H1 (cell line): Measurements from ENCODE around the gene ZBTB42. TPM values are rescaled to one million over a fixed set of nuclear protein-coding genes. Genes with fewer than 3 reads are reported as not detected.

Experiments
- CTCF ChIA-PET: fragments of 300-600 bp; sonication (Branson Sonifier 250); formaldehyde crosslinking; loops from one replicate; lab custom pipeline; 2021; ENCODE audit not compliant: partially characterized antibody; lab: Charles Lee
- POLR2A ChIA-PET: fragments of 300-600 bp; sonication (Branson Sonifier 250); formaldehyde crosslinking; loops from one replicate; lab custom pipeline; 2021; ENCODE audit warnings: inconsistent platforms; ENCODE audit not compliant: partially characterized antibody; lab: Charles Lee
- DNase-seq, 2 experiments: peaks; one replicate each; pipeline versions ENCODE4 v3.0.0 to v3.0.0-alpha.2; 2010 to 2022; ENCODE audit warnings: low spot score in 2 of 2, low read depth in 1 of 2, mixed read lengths in 1 of 2
- FAIRE-seq: peaks from 2 replicates; lab custom pipeline; 2011; peaks lifted over from hg19 to GRCh38; lab: Jason Lieb, UNC
- H2AFZ ChIP-seq: 2 replicates; pipeline ENCODE4 v1.8.1; 2012; ENCODE audit warnings: low read length, inconsistent platforms
- H2AK5ac ChIP-seq: 2 replicates; pipeline ENCODE4 v1.6.1; 2013; ENCODE audit warnings: low read depth, low read length
- H2BK120ac ChIP-seq: replicated peaks from 2 replicates; pipeline ENCODE3; 2013; ENCODE audit warnings: low read depth, low read length, inconsistent platforms
- H2BK12ac ChIP-seq: 2 replicates; pipeline ENCODE4 v1.6.1; 2013; ENCODE audit warnings: low read depth, low read length
- H2BK15ac ChIP-seq: 2 replicates; pipeline ENCODE4 v1.6.1; 2013; ENCODE audit warnings: low read length
- H2BK20ac ChIP-seq: 2 replicates; pipeline ENCODE4 v1.6.1; 2013; ENCODE audit warnings: low read length
- H2BK5ac ChIP-seq: 2 replicates; pipeline ENCODE4 v1.6.1; 2013; ENCODE audit warnings: low read depth, low read length
- H3K14ac ChIP-seq: 2 replicates; pipeline ENCODE4 v1.6.1; 2013; ENCODE audit warnings: inconsistent platforms; ENCODE audit not compliant: insufficient read length
- H3K18ac ChIP-seq: 2 replicates; pipeline ENCODE4 v1.6.1; 2013; ENCODE audit warnings: low read length; ENCODE audit errors: extremely low read depth
- H3K23ac ChIP-seq: 2 replicates; pipeline ENCODE4 v1.6.1; 2013; ENCODE audit warnings: inconsistent platforms; ENCODE audit not compliant: insufficient read length
- H3K23me2 ChIP-seq: 2 replicates; pipeline ENCODE4 v1.6.1; 2013; ENCODE audit warnings: low read depth, low read length
- H3K27ac ChIP-seq: 2 replicates; pipeline ENCODE4 v1.6.1; 2011; ENCODE audit warnings: low read depth, low read length, inconsistent platforms
- H3K27me3 ChIP-seq, 4 experiments: replicated peaks in 1 of 4; 1 replicate in 1 of 4; 2 replicates in 3 of 4; pipeline versions ENCODE4 v1.6.1 to v1.8.1; 2011 to 2013; ENCODE audit warnings: low read length in 3 of 4, mild to moderate bottlenecking in 3 of 4, inconsistent platforms in 2 of 4, mixed read lengths in 2 of 4, moderate library complexity in 1 of 4; ENCODE audit not compliant: control insufficient read depth in 3 of 4, insufficient read depth in 3 of 4; ENCODE audit errors: extremely low read depth in 1 of 4
- H3K36me3 ChIP-seq, 4 experiments: 2 replicates each; pipeline versions ENCODE4 v1.6.1 to v1.8.1; 2011 to 2013; ENCODE audit warnings: mild to moderate bottlenecking in 4 of 4, low read length in 3 of 4, moderate library complexity in 2 of 4, control low read depth in 1 of 4, inconsistent platforms in 1 of 4; ENCODE audit not compliant: insufficient read depth in 4 of 4, control insufficient read depth in 2 of 4
- H3K4ac ChIP-seq: replicated peaks from 2 replicates; pipeline ENCODE3; 2013; ENCODE audit warnings: low read length, low read depth, mixed read lengths, inconsistent platforms; ENCODE audit not compliant: insufficient read length
- H3K4me1 ChIP-seq, 4 experiments: replicated peaks in 1 of 4; 1 replicate in 1 of 4; 2 replicates in 3 of 4; pipeline versions ENCODE4 v1.6.1 to v1.8.1; 2011 to 2013; ENCODE audit warnings: low read length in 3 of 4, inconsistent platforms in 2 of 4, mixed read lengths in 1 of 4; ENCODE audit not compliant: insufficient read depth in 4 of 4, control insufficient read depth in 3 of 4
- H3K4me2 ChIP-seq, 2 experiments: 2 replicates each; pipeline versions ENCODE4 v1.6.1 to v1.8.1; 2011 to 2013; ENCODE audit warnings: low read depth in 2 of 2, low read length in 2 of 2, control low read depth in 1 of 2, inconsistent platforms in 1 of 2, mild to moderate bottlenecking in 1 of 2; ENCODE audit not compliant: insufficient read depth in 1 of 2
- H3K4me3 ChIP-seq, 4 experiments: fragments of 200-600, 300-600 bp in 1 of 4; sonication (generic), shearing (Covaris generic), sonication (Bioruptor Twin) in 1 of 4; 2 replicates each; pipeline versions ENCODE4 v1.5.1 to v1.8.1; 2011 to 2016; ENCODE audit warnings: low read length in 4 of 4, low read depth in 3 of 4, control low read depth in 2 of 4, inconsistent platforms in 2 of 4, mild to moderate bottlenecking in 2 of 4, mixed read lengths in 1 of 4, moderate library complexity in 1 of 4; ENCODE audit not compliant: insufficient read depth in 2 of 4; ENCODE audit errors: extremely low read depth in 1 of 4
- H3K56ac ChIP-seq: replicated peaks from 2 replicates; pipeline ENCODE3; 2013; ENCODE audit warnings: low read depth, mild to moderate bottlenecking, mixed read lengths, low read length, inconsistent platforms; ENCODE audit not compliant: insufficient read length
- H3K79me1 ChIP-seq: 2 replicates; pipeline ENCODE4 v1.6.1; 2013; ENCODE audit warnings: low read depth, low read length, control low read depth
- H3K79me2 ChIP-seq, 2 experiments: 2 replicates each; pipeline versions ENCODE4 v1.6.1 to v1.8.1; 2012 to 2013; ENCODE audit warnings: low read length in 2 of 2, mild to moderate bottlenecking in 2 of 2, inconsistent platforms in 1 of 2; ENCODE audit not compliant: insufficient read depth in 2 of 2, control insufficient read depth in 1 of 2
- H3K9ac ChIP-seq, 4 experiments: replicated peaks in 1 of 4; 1 replicate in 1 of 4; 2 replicates in 3 of 4; pipeline versions ENCODE4 v1.6.1 to v1.8.1; 2011 to 2013; ENCODE audit warnings: low read depth in 3 of 4, low read length in 3 of 4, control low read depth in 2 of 4, mild to moderate bottlenecking in 2 of 4, moderate library complexity in 2 of 4, inconsistent platforms in 1 of 4; ENCODE audit errors: extremely low read depth in 1 of 4
- H3K9me3 ChIP-seq, 2 experiments: 2 replicates each; pipeline versions ENCODE4 v1.6.1 to v1.8.1; 2012 to 2013; ENCODE audit warnings: mild to moderate bottlenecking in 2 of 2, moderate library complexity in 2 of 2, control low read depth in 1 of 2, inconsistent platforms in 1 of 2, low read depth in 1 of 2, low read length in 1 of 2, mixed read lengths in 1 of 2; ENCODE audit not compliant: insufficient read depth in 2 of 2
- H4K20me1 ChIP-seq, 2 experiments: replicated peaks in 1 of 2; 2 replicates each; pipeline versions ENCODE3 to v1.8.1; 2011 to 2013; ENCODE audit warnings: inconsistent platforms in 2 of 2, low read length in 2 of 2, mild to moderate bottlenecking in 1 of 2; ENCODE audit not compliant: insufficient read depth in 2 of 2, control insufficient read depth in 1 of 2
- H4K5ac ChIP-seq: 2 replicates; pipeline ENCODE4 v1.6.1; 2013; ENCODE audit warnings: low read length, low read depth, mixed read lengths, inconsistent platforms; ENCODE audit not compliant: insufficient read length
- H4K8ac ChIP-seq: 2 replicates; pipeline ENCODE4 v1.8.0; 2013; ENCODE audit warnings: mild to moderate bottlenecking, moderate library complexity, low read length, inconsistent platforms; ENCODE audit not compliant: insufficient read depth; ENCODE audit errors: extremely low read depth
- H4K91ac ChIP-seq: replicated peaks from 2 replicates; pipeline ENCODE3; 2013; ENCODE audit warnings: low read length, mixed read lengths, inconsistent platforms; ENCODE audit not compliant: insufficient read length
- CBX8 ChIP-seq: fragments of 300-800, 300-1000 bp; sonication (generic); IDR thresholded peaks from 2 replicates; pipeline ENCODE4 v1.7.1; 2016; ENCODE audit warnings: low read depth, low read length, borderline replicate concordance
- CEBPB ChIP-seq: IDR thresholded peaks from 2 replicates; pipeline ENCODE4 v1.6.1; 2012; ENCODE audit warnings: low read depth, low read length
- HDAC2 ChIP-seq, 2 experiments: fragments of 300-600 bp in 1 of 2; sonication (generic) in 1 of 2; IDR thresholded peaks; 2 replicates each; pipeline ENCODE4 v1.6.1; 2011 to 2012; ENCODE audit warnings: low read depth in 2 of 2, low read length in 2 of 2, mild to moderate bottlenecking in 2 of 2, moderate library complexity in 2 of 2, borderline replicate concordance in 1 of 2, inconsistent platforms in 1 of 2
- KDM5A ChIP-seq: fragments of 200-600 bp; IDR thresholded peaks from 2 replicates; pipeline ENCODE4 v1.7.1; 2012; ENCODE audit warnings: mild to moderate bottlenecking, low read length, inconsistent platforms, mixed read lengths
- MAFK ChIP-seq: IDR thresholded peaks from 2 replicates; pipeline ENCODE4 v1.6.1; 2012; ENCODE audit warnings: low read depth, mild to moderate bottlenecking, improper control_type of control experiment, low read length
- POU5F1 ChIP-seq: IDR thresholded peaks from 2 replicates; pipeline ENCODE4 v1.6.1; 2011; ENCODE audit warnings: low read depth, mild to moderate bottlenecking, low read length, moderate library complexity
- RXRA ChIP-seq: IDR thresholded peaks from 2 replicates; pipeline ENCODE4 v1.6.1; 2011; ENCODE audit warnings: low read depth, mild to moderate bottlenecking, low read length, moderate library complexity; ENCODE audit not compliant: insufficient read depth
- SP2 ChIP-seq: IDR thresholded peaks from 2 replicates; pipeline ENCODE4 v1.6.1; 2012; ENCODE audit warnings: mild to moderate bottlenecking, low read length, inconsistent platforms
- SRF ChIP-seq: IDR thresholded peaks from 2 replicates; pipeline ENCODE4 v1.6.1; 2011; ENCODE audit warnings: mild to moderate bottlenecking, low read depth, low read length, moderate library complexity
- TCF12 ChIP-seq: IDR thresholded peaks from 2 replicates; pipeline ENCODE4 v1.6.1; 2011; ENCODE audit warnings: low read depth, mild to moderate bottlenecking, low read length
- USF2 ChIP-seq: IDR thresholded peaks from 2 replicates; pipeline ENCODE4 v1.6.1; 2011; ENCODE audit warnings: low read length, improper control_type of control experiment
- WGBS, 2 experiments: shearing (Covaris generic) in 1 of 2; methylation state at CpG; one replicate each; pipeline versions ENCODE4 v1.1.6 to v1.1.7; 2013 to 2015; ENCODE audit warnings: low lambda C conversion rate in 2 of 2, mixed read lengths in 2 of 2, inconsistent platforms in 1 of 2, low coverage in 1 of 2, missing lambda C conversion rate in 1 of 2; ENCODE audit not compliant: insufficient replicate concordance in 2 of 2, insufficient coverage in 1 of 2, insufficient read length in 1 of 2; ENCODE audit errors: extremely low coverage in 1 of 2, missing lambda C conversion rate in 1 of 2; 5-methylcytosine and 5-hydroxymethylcytosine counted together
- polyA plus RNA-seq, 7 experiments: library from polyadenylated mRNA; depleted of rRNA in 3 of 7; stranded (reverse) in 5 of 7; unstranded in 2 of 7; fragments of >200 nt in 5 of 7; fragments of 200-250 nt in 2 of 7; gene quantifications; 1 replicate in 5 of 7; 2 replicates in 1 of 7; 4 replicates in 1 of 7; pipeline versions ENCODE4 v1.2.1 to v1.2.3, GENCODE V29; 2011 to 2013; ENCODE audit warnings: missing spikeins in 2 of 7, mixed read lengths in 2 of 7
- total RNA-seq: library from RNA; stranded (reverse); fragmentation: NEBNext Ultra II Directional; extraction: Animal tissue kit (Norgen Biotek cat#: 25700); gene quantifications from 2 replicates; pipeline ENCODE4 v1.2.1, GENCODE V29; 2021

ZBTB42 gene
- total and polyA plus RNA-seq, 2 of the 8 experiments (the other 6 are each of a cell fraction or from before 2014, with no cell fraction given): 2.8 to 3.1 TPM

DNA sequence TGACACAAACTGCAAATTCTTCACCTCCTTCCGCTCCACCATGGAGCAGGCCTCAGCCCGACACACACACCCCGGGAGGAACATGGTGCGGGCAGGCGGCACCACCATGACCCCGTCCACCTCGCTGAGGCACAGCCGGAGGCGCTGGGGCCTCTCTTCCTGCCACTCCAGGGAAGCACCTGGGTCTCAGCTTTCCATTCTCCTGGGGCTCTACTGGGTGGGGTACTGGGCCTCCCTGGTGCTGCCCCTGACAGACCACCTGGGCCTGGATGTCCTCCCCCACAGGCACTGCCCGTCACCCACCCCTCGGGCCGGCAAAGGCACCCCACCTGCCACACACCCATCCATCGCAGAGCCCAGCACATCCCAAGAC is 15.2 kb upstream of the ZBTB42 start:
- no peaks in the 10 kb centered on the region for H3K4me1 ChIP-seq
- no peak overlapping the region for H3K18ac ChIP-seq
- H3K9me3 ChIP-seq: no peaks in the 10 kb centered on the region
- no peak overlapping the region for H2AFZ ChIP-seq
- H3K56ac ChIP-seq: no peak overlapping the region
- H3K79me2 ChIP-seq: no peaks in the 10 kb centered on the region
- ChIA-PET POLR2A (interaction anchor here (1.0 to 1.2 kb wide), 2 partner anchors 36 to 79 kb away, joined by 3 read pairs; partner anchors contain the start of gene CEP170B), CTCF (interaction anchor here (0.9 to 4.0 kb wide), 2 partner anchors 16 to 111 kb away, joined by 3 to 28 read pairs; no protein-coding TSS in a partner anchor)
- no peak overlapping the region for H2BK15ac ChIP-seq
- H3K4me2 ChIP-seq: no peak overlapping the region
- no peak overlapping the region for H3K9ac ChIP-seq
- H4K8ac ChIP-seq: no peak overlapping the region
- H4K91ac ChIP-seq: no peak overlapping the region
- H4K5ac ChIP-seq: no peak overlapping the region
- 87% methylated on average over 5 of the region's 13 CpGs; no CpG with 5 or more reads in 1 of the 2 experiments for WGBS, 2 experiments
- peaks cover 0 to 1% (median 0%) of the 10 kb centered on the region in 4 experiments; a peak in 2 of 8 replicates for H3K36me3 ChIP-seq
- H4K20me1 ChIP-seq: peaks cover 19 to 22% of the 10 kb centered on the region in 2 experiments
- FAIRE-seq (no peak), DNase-seq (no peak)
- H2AK5ac ChIP-seq: no peak overlapping the region
- no peak overlapping the region for H3K23ac ChIP-seq
- H3K4ac ChIP-seq: no peak overlapping the region
- H3K4me3 ChIP-seq: no peak overlapping the region
- no peaks in the 10 kb centered on the region for H3K27me3 ChIP-seq
- H2BK120ac ChIP-seq: no peak overlapping the region
- H3K27ac ChIP-seq: no peak overlapping the region
- no peaks in the 10 kb centered on the region; the same call in none of the 2 replicates for H3K79me1 ChIP-seq
- H2BK20ac ChIP-seq: no peak overlapping the region
- no peak overlapping the region; the same call in 1 of the 2 replicates for H2BK5ac ChIP-seq
- no peaks in the 10 kb centered on the region for H3K23me2 ChIP-seq
- H2BK12ac ChIP-seq: no peak overlapping the region
- no peak overlapping the region for H3K14ac ChIP-seq
- TF ChIP-seq CBX8 (no peak), POU5F1 (no peak), SRF (no peak), USF2 (no peak), TCF12 (no peak), MAFK (no peak), CEBPB (no peak), HDAC2 (IDR thresholded peaks at IDR 0.05; ENCODE audit: borderline replicate concordance in 1 of 2, low read depth in 2 of 2, low read length in 2 of 2) (no peak), RXRA (no peak), KDM5A (no peak), SP2 (no peak)
